B cell (primary cell): ENCODE results near the gene TNFRSF13B. TPM values are rescaled to one million over a fixed set of nuclear protein-coding genes. Genes with fewer than 3 reads are reported as not detected.

Source experiments
- ATAC-seq: fragments of 200-7000 bp; cut with Tn5 transposase; one replicate; pipeline ENCODE4 v1.10.0; 2021; ENCODE audit warnings: low read depth, mild to moderate bottlenecking, moderate number of reproducible peaks, moderate library complexity
- CTCF ChIA-PET: fragments of 350-600 bp; sonication (Branson Sonifier 250); formaldehyde crosslinking; loops from one replicate; lab custom pipeline; 2021; ENCODE audit warnings: antibody characterized with exemption, inconsistent platforms; lab: Charles Lee
- POLR2A ChIA-PET: fragments of 350-600 bp; sonication (Branson Sonifier 250); formaldehyde crosslinking; loops from one replicate; lab custom pipeline; 2021; ENCODE audit warnings: antibody characterized with exemption; lab: Charles Lee
- DNase-seq: peaks from one replicate; pipeline ENCODE4 v3.0.0; 2013
- H2AFZ ChIP-seq: 2 replicates; pipeline ENCODE4 v1.6.1; 2012; ENCODE audit warnings: mild to moderate bottlenecking, low read depth, low read length; ENCODE audit not compliant: insufficient read depth, poor library complexity, severe bottlenecking
- H3K27ac ChIP-seq, 2 donors: 1 replicate in 1 of 2; 2 replicates in 1 of 2; pipeline ENCODE4 v1.5.1; 2012 to 2013; ENCODE audit warnings: low read length in 2 of 2, mild to moderate bottlenecking in 2 of 2, moderate library complexity in 1 of 2
- H3K27me3 ChIP-seq, 4 experiments: fragments of 200-600 bp in 1 of 4; sonication (generic) in 1 of 4; replicated peaks in 1 of 4; 1 replicate in 2 of 4; 2 replicates in 2 of 4; pipeline versions ENCODE4 v1.6.1 to v1.7.0; 2013 to 2016; ENCODE audit warnings: low read length in 3 of 4, mild to moderate bottlenecking in 2 of 4, mixed read lengths in 1 of 4, moderate library complexity in 1 of 4; ENCODE audit not compliant: insufficient read depth in 4 of 4, control insufficient read depth in 3 of 4; ENCODE audit errors: control extremely low read depth in 1 of 4
- H3K36me3 ChIP-seq, 2 experiments: replicated peaks in 1 of 2; 1 replicate in 1 of 2; 2 replicates in 1 of 2; pipeline versions ENCODE4 v1.6.1 to v1.7.1; 2013; ENCODE audit warnings: low read length in 1 of 2; ENCODE audit not compliant: insufficient read depth in 2 of 2, control insufficient read depth in 1 of 2; ENCODE audit errors: control extremely low read depth in 1 of 2, extremely low read depth in 1 of 2
- H3K4me1 ChIP-seq, 2 donors: fragments of 200-600 bp in 1 of 2; sonication (generic) in 1 of 2; 1 replicate in 1 of 2; 2 replicates in 1 of 2; pipeline versions ENCODE4 v1.5.1 to v1.6.1; 2013 to 2017; ENCODE audit warnings: low read length in 2 of 2; ENCODE audit not compliant: control insufficient read depth in 2 of 2, insufficient read depth in 2 of 2
- H3K4me2 ChIP-seq: replicated peaks from 2 replicates; pipeline ENCODE3; 2012; ENCODE audit warnings: mild to moderate bottlenecking, low read depth, low read length; ENCODE audit not compliant: poor library complexity, severe bottlenecking
- H3K4me3 ChIP-seq, 5 experiments: fragments of 200-600 bp in 1 of 5; sonication (generic) in 1 of 5; 1 replicate in 3 of 5; 2 replicates in 2 of 5; pipeline versions ENCODE4 v1.5.1 to v1.7.0; 2011 to 2016; ENCODE audit warnings: low read length in 4 of 5, mild to moderate bottlenecking in 4 of 5, low read depth in 2 of 5, control low read depth in 1 of 5, moderate library complexity in 1 of 5; ENCODE audit not compliant: insufficient read depth in 1 of 5; ENCODE audit errors: control extremely low read depth in 1 of 5, extremely low read depth in 1 of 5
- H3K79me2 ChIP-seq: fragments of 200-600 bp; sonication (generic); one replicate; pipeline ENCODE4 v1.6.0; 2016; ENCODE audit warnings: low read length; ENCODE audit not compliant: control insufficient read depth, insufficient read depth
- H3K9ac ChIP-seq: fragments of 200-600 bp; sonication (generic); 2 replicates; pipeline ENCODE4 v1.6.1; 2017; ENCODE audit warnings: mild to moderate bottlenecking, low read length, moderate library complexity
- H3K9me3 ChIP-seq, 3 donors: one replicate each; pipeline versions ENCODE4 v1.6.1 to v1.7.1; 2013; ENCODE audit warnings: low read length in 2 of 3; ENCODE audit not compliant: control insufficient read depth in 2 of 3, insufficient read depth in 1 of 3; ENCODE audit errors: control extremely low read depth in 1 of 3
- H4K20me1 ChIP-seq: 2 replicates; pipeline ENCODE4 v1.6.0; 2012; ENCODE audit warnings: mild to moderate bottlenecking, low read length; ENCODE audit not compliant: insufficient read depth, control insufficient read depth, poor library complexity, severe bottlenecking
- H3K27ac Mint-ChIP-seq: one replicate; pipeline ENCODE4 v1.8.0; 2021; ENCODE audit warnings: mixed read lengths
- H3K27me3 Mint-ChIP-seq: one replicate; pipeline ENCODE4 v1.8.0; 2021; ENCODE audit warnings: mixed read lengths
- H3K4me1 Mint-ChIP-seq: one replicate; pipeline ENCODE4 v1.8.0; 2021; ENCODE audit warnings: mixed read lengths
- H3K4me3 Mint-ChIP-seq: one replicate; pipeline ENCODE4 v1.8.0; 2021; ENCODE audit warnings: mixed read lengths
- H3K9me3 Mint-ChIP-seq: one replicate; pipeline ENCODE4 v1.8.0; 2022; ENCODE audit warnings: mixed read lengths; ENCODE audit not compliant: insufficient read depth
- EZH2 ChIP-seq: IDR thresholded peaks from 2 replicates; pipeline ENCODE4 v1.6.1; 2012; ENCODE audit warnings: borderline replicate concordance, low read depth, mild to moderate bottlenecking, moderate library complexity, low read length; ENCODE audit not compliant: insufficient read depth, poor library complexity, severe bottlenecking
- WGBS: methylation state at CpG from one replicate; pipeline ENCODE4 v1.1.5; 2013; ENCODE audit warnings: missing lambda C conversion rate; ENCODE audit not compliant: insufficient coverage; 5-methylcytosine and 5-hydroxymethylcytosine counted together
- intact Hi-C: fragments of 100-400 bp; cut with micrococcal nuclease; formaldehyde crosslinking; loops from one replicate; pipeline ENCODE4 v1.10.0; 2022
- polyA plus RNA-seq: library from polyadenylated mRNA; depleted of rRNA; stranded (reverse); fragments of >200 nt; gene quantifications from 2 replicates; pipeline ENCODE4 v1.2.3, GENCODE V29; 2012
- total RNA-seq, 2 donors: library from RNA; stranded (reverse); fragments of 120-200 nt in 1 of 2; gene quantifications; 1 replicate in 1 of 2; 2 replicates in 1 of 2; pipeline versions ENCODE4 v1.2.3 to v1.2.4, GENCODE V29; 2013 to 2022
- TF ChIP-seq, protein P1 (sequence below): fragments of 200-600 bp; IDR thresholded peaks from one replicate; pipeline ENCODE4 v1.8.0; 2022; ENCODE audit warnings: antibody characterized with exemption, mild to moderate bottlenecking

The TNFRSF13B gene
- total and polyA plus RNA-seq, 2 donors (not counting 1 experiment from before 2014, with no cell fraction given) = 74.5 to 219 TPM

DNA sequence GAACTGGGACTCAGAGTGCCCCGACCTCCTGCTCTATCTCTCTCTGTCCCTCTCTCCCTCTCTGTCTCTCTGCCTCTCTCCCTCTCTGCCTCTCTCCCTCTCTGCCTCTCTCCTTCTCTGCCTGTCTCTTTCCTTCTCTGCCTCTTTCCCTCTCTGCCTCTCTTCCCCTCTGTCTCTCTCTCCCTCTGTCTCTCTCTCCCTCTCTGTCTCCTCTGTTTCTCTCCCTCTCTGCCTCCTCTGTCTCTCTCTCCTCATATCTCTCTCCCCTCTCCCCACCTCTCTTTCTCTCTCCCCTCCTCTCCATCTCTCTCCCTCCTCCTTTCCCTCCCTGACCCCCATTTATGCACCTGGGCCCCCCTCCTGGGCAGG is 32.7 kb downstream of the TNFRSF13B start:
- Mint-ChIP-seq H3K4me1 (peaks cover 29% of the 10 kb centered on the region), H3K27me3 (no peaks in the 10 kb centered on the region), H3K9me3 (no peaks in the 10 kb centered on the region), H3K27ac (peak overlapping the region; percentile 59), H3K4me3 (no peak overlapping the region)
- H3K79me2 ChIP-seq = peaks cover 8% of the 10 kb centered on the region
- no peak overlapping the region for H3K4me3 ChIP-seq
- WGBS = 36% methylated on average over 1 of the region's 1 CpG
- ATAC-seq (no peak), DNase-seq (no peak)
- intact Hi-C loops = no loop called here
- H4K20me1 ChIP-seq = peaks cover 5% of the 10 kb centered on the region
- H3K4me1 ChIP-seq = peaks cover 0 to 9% of the 10 kb centered on the region in 2 donors
- POLR2A ChIA-PET = no interaction called here
- peaks cover 0 to 51% of the 10 kb centered on the region in 2 experiments for H3K36me3 ChIP-seq
- H3K4me2 ChIP-seq = no peak overlapping the region
- no peaks in the 10 kb centered on the region for H3K9me3 ChIP-seq
- no peak overlapping the region for H3K9ac ChIP-seq
- H2AFZ ChIP-seq = no peak overlapping the region
- H3K27me3 ChIP-seq = no peaks in the 10 kb centered on the region
- H3K27ac ChIP-seq = no peak overlapping the region
- TF ChIP-seq, protein P1, sequence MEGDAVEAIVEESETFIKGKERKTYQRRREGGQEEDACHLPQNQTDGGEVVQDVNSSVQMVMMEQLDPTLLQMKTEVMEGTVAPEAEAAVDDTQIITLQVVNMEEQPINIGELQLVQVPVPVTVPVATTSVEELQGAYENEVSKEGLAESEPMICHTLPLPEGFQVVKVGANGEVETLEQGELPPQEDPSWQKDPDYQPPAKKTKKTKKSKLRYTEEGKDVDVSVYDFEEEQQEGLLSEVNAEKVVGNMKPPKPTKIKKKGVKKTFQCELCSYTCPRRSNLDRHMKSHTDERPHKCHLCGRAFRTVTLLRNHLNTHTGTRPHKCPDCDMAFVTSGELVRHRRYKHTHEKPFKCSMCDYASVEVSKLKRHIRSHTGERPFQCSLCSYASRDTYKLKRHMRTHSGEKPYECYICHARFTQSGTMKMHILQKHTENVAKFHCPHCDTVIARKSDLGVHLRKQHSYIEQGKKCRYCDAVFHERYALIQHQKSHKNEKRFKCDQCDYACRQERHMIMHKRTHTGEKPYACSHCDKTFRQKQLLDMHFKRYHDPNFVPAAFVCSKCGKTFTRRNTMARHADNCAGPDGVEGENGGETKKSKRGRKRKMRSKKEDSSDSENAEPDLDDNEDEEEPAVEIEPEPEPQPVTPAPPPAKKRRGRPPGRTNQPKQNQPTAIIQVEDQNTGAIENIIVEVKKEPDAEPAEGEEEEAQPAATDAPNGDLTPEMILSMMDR = no peak
- CTCF ChIA-PET = interaction anchor here (0.6 kb wide), 1 partner anchor 49 kb away, joined by 4 read pairs; no protein-coding TSS in a partner anchor

DNA sequence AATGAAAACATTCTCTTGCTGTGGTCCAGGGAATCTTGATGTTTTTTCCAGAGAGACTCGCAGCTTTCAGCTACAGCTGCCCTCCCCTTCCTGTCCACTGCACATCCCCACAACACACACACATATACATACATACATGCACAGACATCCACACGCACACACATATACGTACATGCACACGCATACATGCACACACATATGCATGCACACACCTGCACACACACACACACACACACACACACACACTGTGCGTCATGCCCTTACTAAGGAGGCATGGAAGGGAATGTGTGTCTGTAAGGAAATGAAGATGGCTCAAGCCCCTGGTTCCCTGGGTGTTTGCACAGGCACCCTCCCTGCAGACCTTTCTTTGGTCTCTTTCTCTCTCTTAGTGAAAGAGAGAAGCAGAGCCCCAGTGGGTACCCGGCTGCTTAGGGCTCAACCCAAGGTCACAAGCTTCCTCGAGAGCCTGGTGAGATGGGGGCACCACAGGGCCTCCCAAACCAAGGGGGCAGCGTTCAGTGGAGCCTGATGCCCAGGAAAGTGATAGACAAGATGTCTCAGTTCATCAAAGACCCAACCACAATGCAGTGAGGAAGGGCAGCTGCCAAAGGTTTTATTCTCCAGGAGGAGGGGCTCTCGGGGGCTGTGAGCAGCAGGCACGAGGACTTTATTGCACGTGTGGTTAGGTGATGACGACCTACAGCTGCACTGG is 33.3 kb downstream of the TNFRSF13B start:
- CTCF ChIA-PET = interaction anchor here (0.6 to 1.2 kb wide), 4 partner anchors 42 to 69 kb away, joined by 3 to 4 read pairs (median 4); no protein-coding TSS in a partner anchor
- 36% methylated on average over 6 of the region's 12 CpGs for WGBS

More for the DNA sequence above, 33.3 kb downstream of the TNFRSF13B start:
- peaks cover 0 to 46% of the 10 kb centered on the region in 2 experiments for H3K36me3 ChIP-seq
- no peaks in the 10 kb centered on the region for H3K9me3 ChIP-seq
- peaks cover 0 to 4% of the 10 kb centered on the region in 2 donors for H3K4me1 ChIP-seq
- DNase-seq (peak; percentile 32), ATAC-seq (peak; percentile 31)
- POLR2A ChIA-PET = interaction anchor here (0.6 kb wide), 1 partner anchor 42 kb away, joined by 3 read pairs; no protein-coding TSS in a partner anchor
- peaks cover 25% of the 10 kb centered on the region for H3K4me1 Mint-ChIP-seq
- no peak overlapping the region for H3K4me3 Mint-ChIP-seq
- intact Hi-C loops = no loop called here
- H3K27me3 ChIP-seq = no peaks in the 10 kb centered on the region
- H3K79me2 ChIP-seq = peaks cover 3% of the 10 kb centered on the region
- TF ChIP-seq, protein P1 = no peak
- TF ChIP-seq EZH2 = no peak
- H3K27ac ChIP-seq = no peak overlapping the region
- no peaks in the 10 kb centered on the region for H3K27me3 Mint-ChIP-seq
- H3K27ac Mint-ChIP-seq = peak overlapping the region; percentile 59
- no peak overlapping the region for H3K4me3 ChIP-seq
- H4K20me1 ChIP-seq = peaks cover 5% of the 10 kb centered on the region
- H3K9me3 Mint-ChIP-seq = no peaks in the 10 kb centered on the region
- H3K4me2 ChIP-seq = no peak overlapping the region
- H3K9ac ChIP-seq = no peak overlapping the region
- H2AFZ ChIP-seq = no peak overlapping the region
